Epithelial cell of esophagus (primary cell): Measurements from ENCODE around the gene ATOSB.
A peak's percentile ranks its signal among the peaks of the same experiment; 100 is the strongest.
"Not testable (repeated sequence)": the region's sequence is repeated elsewhere in the genome, so short reads cannot be mapped to it uniquely, and the experiment has no call there.

Experiments used
- DNase-seq: peaks from one replicate; pipeline ENCODE4 v3.0.0; 2010; ENCODE audit warnings: low read depth
- H3K4me3 ChIP-seq: 2 replicates; pipeline ENCODE4 v1.5.1; 2011; ENCODE audit warnings: mild to moderate bottlenecking, low read length, control low read depth
- CTCF ChIP-seq: IDR thresholded peaks from 2 replicates; pipeline ENCODE4 v1.5.1; 2011; ENCODE audit warnings: low read depth, mild to moderate bottlenecking, low read length, control low read depth, inconsistent platforms; ENCODE audit not compliant: insufficient read depth; ENCODE audit errors: missing control alignments

The ATOSB gene

GRCh38 chr9:35115680-35116538, at the start of gene ATOSB:
Gene ATOSB (minus strand): TSS chr9:35115862. CDS start chr9:35108274, 7,588 bp downstream.
- no peak for TF ChIP-seq CTCF
- DNase-seq, result peak; percentile 97

GRCh38 chr9:35164711-35165110, 49.0 kb upstream of the ATOSB start:
- TF ChIP-seq CTCF, result no peak
- peak; percentile 19 for DNase-seq
- no peak overlapping the region for H3K4me3 ChIP-seq

More at GRCh38 chr9:35115680-35116538, at the start of gene ATOSB:
- peak within 1 kb of the TSS; percentile 67 for H3K4me3 ChIP-seq

GRCh38 chr9:35163413-35163812, 47.8 kb upstream of the ATOSB start:
- H3K4me3 ChIP-seq, result no peak overlapping the region
- DNase-seq, result no peak
- TF ChIP-seq CTCF, result no peak

GRCh38 chr9:35162605-35163315, 47.1 kb upstream of the ATOSB start:
- DNase-seq, result no peak

GRCh38 chr9:35161713-35162604, 46.3 kb upstream of the ATOSB start, which contains the start of gene UNC13B:
Gene UNC13B (plus strand): TSS chr9:35162009. CDS start chr9:35162284, 275 bp downstream.
- peak; percentile 94 for DNase-seq
- peak; percentile 9 for TF ChIP-seq CTCF
- peak within 1 kb of the TSS; percentile 84 for H3K4me3 ChIP-seq

More at GRCh38 chr9:35162605-35163315, 47.1 kb upstream of the ATOSB start:
- H3K4me3 ChIP-seq, result peak overlapping the region; percentile 84
- no peak for TF ChIP-seq CTCF

- DNase-seq, result no peak
- H3K4me3 ChIP-seq, result no peak overlapping the region
- TF ChIP-seq CTCF, result no peak
Observed at GRCh38 chr9:35158501-35159280, 43.0 kb upstream of the ATOSB start.

- H3K4me3 ChIP-seq, DNase-seq: not testable (repeated sequence)
Observed at GRCh38 chr9:35157836-35158235, 42.2 kb upstream of the ATOSB start.
